ELF-1 (cell line): ENCODE measurements around the gene POU3F1.
A peak's percentile ranks its signal among the peaks of the same experiment; 100 is the strongest.
"Not testable (repeated sequence)": the region's sequence is repeated elsewhere in the genome, so short reads cannot be mapped to it uniquely, and the experiment has no call there.

Experiments
- DNase-seq: peaks from one replicate; pipeline ENCODE4 v3.0.0-alpha.2; 2016; ENCODE audit warnings: low read depth, low spot score

Gene POU3F1

DNA sequence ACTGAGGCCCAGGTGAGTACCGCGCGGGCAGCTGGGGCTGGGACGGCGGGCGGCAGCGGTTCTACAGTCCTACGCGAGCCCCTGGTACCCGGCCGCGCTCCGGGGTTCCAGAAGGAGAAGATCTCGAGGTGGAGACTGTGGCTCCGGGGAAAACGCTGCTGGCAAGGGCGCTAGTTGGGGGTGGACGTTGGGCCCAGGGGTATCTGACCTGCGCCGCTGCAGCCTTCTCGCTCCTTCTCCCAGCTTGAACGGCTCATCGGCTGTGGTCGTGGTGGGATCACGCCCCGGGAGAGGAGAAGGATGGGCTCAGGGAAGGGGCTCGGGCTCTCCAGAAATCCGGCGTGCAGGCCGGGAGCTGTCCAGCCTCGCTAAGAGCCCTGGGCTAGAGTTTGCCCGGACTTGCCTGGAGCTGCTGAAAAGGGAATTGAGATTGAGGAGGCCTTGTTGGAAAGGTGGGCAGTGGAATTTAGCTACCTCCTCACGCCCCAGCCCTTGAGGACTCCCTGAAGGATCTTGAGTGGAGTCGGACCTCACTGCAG is 1.1 kb upstream of the POU3F1 start:
- peak; percentile 80 for DNase-seq

DNA sequence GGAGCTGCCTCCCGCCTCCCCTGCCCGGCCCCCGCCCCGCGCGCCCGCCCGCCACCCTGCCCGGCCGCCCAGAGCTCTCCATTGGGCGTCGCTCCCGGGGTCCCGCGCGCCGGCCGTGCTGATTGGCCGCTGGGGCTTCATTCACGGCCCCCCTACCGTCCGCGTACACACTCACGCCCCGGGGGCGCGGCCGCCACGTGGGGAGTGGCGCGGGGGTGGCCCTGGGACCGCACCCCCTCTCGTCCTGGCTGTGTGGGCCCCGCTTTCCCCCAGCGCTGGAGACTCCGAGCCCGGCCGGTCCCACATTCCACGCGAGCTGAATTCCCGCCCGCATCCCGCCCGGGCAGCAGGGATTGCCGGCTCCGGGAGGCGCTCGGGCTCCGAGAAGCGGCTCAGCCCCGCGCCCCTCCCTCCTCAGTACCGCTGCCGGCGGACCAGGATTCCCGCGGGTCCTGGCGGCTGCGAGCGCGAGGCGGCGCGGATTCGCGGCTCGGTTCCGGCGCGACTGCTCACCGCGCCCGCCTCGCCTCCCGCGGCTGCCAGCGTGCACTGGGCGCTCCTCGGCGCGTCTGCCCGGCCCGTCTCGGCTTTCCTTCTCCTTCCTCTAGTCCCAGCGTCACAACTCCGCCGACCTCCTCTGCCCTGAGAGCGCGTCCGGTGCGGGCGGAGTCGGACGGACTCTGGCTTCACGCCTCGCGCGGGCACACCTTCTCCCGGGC is 450 bp upstream of the POU3F1 start:
- peak; percentile 71 for DNase-seq

DNA sequence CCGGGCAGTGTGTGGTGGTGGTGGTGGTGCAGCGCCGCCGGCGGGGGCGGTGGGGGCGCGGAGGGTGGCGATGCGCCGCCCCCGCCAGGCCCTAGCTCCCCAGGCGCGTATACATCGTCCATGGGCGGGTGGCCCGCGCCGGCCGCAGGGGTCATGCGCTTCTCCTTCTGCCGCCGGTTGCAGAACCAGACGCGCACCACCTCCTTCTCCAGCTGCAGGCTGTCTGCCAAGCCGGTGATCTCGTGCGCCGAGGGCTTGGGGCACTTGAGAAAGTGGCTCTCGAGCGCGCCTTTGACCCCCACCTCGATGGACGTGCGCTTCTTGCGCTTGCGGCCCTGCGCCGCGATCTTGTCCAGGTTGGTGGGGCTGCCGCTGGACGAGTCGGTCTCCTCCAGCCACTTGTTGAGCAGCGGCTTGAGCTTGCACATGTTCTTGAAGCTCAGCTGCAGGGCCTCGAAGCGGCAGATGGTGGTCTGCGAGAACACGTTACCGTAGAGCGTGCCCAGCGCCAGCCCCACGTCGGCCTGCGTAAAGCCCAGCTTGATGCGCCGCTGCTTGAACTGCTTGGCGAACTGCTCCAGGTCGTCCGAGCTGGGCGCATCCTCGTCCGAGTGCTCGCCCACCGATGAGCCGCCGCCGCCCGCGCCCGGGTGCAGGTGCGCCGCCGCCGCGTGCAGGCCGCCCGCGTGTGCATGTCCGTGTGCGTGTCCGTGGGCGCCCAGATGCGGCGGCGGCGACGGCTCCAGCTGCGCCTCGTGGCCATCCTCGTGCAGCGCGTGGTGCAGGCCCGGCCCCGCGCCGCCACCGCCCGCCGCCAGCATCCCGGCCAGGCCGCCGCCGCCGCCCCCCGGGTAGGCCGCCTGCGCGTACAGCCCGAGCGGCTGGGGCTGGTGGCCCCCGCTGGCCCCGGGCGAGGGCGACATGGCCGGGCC is 926 bp downstream of the POU3F1 start:
- peak; percentile 80 for DNase-seq

DNA sequence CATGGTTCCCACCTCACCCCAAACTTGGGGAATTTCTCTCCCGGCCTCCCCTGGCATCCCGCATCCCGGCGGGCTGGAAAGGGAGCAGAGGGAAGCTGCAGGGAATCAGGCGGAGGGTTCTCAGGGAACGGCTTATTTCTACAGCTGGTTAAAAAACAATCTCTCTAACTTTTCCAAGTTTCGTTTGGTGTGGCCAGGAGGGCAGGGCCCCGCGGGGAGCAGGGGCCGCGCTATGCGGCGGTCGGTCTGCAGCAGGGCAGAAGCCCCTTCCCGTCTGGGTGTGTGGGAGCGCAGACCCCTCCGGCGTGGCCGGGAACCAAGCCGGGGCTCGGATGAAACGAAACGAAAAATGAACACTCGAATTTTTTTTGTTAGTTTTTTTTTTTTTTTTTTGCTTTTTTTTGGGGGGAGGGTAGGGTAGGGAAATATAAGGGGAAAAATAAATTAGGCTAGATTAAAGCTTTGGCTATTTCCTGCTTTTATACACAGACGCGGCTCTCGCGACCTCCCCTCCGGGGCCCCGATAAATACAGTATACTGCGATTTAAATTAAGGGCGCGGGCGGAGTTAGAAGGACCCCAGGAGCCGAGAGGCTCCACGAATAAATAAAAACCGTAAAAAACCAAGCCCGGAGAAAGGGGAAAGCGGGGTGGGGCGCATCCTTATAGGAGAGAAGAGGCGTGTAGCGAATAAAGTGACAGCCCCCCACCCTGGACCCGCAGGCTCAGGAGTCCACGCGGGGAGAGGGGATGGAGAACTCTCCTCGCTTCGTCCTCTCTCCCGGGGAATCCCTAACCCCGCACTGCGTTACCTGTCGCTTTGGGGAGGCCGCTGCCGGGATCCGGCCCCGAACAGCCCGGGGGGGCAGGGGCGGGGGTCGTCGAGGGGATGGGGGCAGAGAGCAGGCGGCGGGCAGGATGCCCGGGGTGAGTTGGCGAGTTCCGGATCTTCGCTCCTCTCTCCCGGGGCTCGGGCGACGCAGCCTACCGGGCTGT is 2.1 kb downstream of the POU3F1 start:
- DNase-seq, result no peak

DNA sequence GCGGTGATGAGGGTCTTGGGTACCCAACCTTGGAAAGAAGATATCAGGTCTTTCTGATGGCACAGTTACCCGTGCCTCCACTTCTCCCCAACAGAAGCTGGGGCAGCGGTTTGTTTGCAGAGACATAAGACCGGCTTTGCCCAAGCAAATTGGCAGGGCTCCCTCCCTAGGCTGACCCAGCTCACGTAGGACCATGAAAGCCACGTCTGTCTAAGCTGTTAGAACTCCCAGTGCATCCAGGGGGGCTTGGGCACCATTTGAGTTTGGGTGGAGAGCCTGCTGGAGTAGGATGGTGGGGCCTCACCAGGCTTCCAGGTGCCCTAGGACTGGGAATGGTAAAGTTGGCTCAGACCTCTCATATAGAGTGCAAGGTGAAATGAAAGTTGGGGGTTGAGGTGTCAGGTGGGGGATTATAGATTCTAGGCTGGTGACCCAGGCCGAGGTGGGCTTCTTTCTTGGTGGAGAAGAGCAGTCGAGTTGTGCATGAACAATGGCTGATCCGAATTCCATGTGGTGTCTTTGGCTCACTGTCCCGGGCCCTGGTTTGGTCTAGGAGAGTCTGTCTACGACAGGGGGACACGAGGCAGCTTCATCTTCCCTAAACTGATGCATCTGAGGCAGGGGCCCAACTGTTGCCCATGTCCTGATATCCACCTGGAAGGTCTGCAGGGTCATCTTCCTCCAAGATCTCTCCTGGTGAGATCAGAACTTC is 3.4 kb downstream of the POU3F1 start:
- no peak for DNase-seq

DNA sequence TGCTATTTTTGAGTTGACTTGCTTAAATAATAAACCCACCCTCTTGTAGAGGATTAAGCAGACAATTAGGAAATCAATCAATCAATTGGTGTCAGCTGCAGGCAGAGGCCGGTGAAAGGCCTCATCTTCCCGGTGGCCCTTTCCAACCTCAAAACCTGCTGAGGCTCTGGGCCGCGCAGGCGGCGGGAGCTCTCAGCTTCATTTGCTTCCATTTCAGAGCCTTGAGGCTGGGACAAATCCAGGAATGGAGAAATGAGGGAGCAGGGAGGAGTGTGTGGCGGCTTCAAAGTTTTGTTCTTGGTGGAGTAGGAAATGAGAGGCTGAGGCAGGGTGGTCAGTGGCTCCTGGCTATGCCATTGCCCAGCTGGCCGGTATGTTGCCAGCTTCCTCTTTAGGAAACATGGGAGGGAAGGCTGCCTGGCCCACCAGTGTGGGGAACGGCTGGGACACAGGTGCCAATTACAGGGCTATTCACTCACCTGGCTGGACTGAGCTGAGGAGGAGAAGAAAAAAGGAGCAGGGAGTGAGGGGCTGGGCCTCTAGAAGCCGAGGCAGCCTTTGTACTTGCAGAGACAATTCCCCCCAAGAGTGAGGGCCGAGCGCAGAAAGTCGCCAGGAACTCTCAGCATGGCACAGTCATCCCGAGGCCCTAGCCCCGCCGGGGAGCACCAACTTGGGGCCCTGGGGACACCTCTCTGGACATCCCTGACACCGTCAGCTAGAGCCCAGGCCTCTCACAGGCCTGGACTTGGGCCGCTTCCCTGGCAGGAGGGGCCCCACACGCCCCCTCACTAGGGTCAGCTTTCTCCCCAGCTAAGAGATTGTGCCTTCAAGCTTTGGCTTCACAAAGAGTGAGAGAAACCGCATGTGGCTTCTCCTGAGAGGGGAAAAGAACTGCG is 4.4 kb downstream of the POU3F1 start:
- peak; percentile 80 for DNase-seq

DNA sequence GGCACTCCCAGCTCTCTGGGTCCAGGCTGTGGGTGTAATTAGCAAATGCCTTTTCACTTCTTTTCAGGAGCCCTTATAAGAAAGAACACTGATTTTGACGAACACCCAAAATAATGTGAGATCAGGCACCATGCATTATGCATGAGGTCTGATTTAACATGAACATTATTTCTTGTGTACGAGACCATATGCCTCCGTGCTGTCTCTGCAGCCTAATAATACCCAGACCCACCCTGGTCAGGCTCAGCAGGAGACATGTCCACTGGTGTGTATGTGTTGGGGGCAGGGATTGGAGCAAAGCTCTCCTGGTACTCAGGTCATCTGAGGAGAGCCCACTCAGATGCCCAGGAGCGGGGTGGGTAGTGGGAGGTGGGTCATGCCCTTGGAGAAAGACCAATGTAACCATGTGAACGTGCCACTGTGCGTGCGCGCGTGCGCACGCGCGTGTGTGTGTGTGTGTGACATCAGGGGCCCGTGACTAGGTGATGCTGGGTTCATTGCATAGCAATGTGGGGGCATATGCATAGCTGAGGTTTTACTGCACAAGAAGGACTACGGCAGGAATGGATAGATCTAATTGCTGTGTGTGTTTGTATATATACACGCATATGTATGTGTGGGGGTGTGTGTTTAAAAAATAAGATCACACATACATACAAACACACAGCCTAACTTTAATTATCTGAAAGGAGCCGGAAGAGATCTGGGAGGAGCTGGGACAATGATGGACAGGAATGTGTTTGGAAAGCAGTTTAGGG is 7.1 kb downstream of the POU3F1 start:
- no peak for DNase-seq

DNA sequence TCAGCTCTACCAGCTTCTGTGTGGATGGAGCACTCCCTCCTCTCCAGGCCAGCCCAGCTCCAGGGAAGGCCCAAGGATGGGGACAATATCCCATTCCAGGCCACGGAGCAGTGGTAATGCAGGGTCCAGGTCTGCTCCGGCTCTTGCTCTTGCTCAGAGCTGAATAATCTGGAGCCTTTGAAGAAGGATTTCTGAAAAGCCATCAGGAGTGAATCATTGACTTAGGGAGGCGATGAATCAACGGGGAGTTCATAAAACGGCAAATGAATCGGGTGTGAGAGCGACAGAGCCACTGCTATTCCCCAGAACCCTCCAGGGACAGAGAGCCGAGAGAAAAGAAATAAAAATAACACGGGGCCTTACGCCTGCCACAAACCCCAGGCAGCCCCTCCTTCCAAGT is 7.7 kb downstream of the POU3F1 start:
- no peak for DNase-seq

DNA sequence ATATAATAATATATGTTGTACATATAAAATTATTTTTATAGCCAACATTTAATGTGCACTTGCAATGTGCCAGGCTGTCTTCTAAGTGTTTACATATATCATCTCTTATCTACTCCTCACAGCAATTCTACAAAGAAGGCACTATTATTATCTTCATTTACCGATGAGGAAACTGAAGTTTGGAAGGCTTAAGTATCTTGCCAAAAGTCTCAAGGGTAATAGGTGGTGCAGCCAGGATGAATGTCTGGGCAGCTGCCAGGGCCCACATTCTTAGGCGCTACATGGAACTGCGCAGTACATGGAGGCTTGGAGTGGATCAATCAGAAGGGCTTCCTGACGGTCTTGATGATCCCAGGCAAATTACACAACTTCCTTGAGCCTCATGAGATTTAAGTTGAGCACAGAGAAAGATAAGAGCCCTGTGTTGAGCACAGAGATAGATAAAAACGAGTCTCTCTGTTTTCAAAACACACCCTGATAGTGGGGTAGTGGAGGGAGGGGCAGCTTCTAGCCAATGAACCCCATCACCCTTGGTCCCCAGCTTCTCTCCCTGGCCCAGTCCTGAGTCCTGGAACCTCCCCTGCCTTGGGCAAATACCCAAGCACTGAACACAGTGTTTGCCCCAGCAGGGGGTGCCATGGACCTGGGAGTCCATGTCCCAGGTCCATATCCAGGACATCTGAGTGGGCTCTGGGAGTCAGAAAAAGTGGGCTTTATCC is 9.2 kb downstream of the POU3F1 start:
- DNase-seq, result no peak

DNA sequence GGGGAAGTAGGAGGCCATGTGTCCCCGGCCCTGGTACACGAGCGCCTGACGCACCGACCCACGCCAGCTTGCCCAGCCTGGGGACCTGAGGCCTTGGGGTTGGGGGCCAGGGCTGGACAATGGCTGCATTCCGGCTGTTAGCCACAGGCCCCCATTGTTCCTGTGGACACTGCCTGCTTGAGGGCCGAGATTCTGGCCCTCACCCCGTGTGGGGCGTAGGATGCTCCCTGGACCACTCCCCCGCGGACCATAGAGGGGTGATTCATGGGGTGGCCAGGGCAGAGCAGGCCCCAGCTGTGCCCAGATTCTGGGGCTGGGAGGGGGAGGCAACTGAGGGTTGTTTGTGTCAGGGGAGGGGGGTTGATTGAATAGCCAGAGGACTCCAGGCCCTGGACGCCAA is 11.7 kb downstream of the POU3F1 start:
- no peak for DNase-seq

DNA sequence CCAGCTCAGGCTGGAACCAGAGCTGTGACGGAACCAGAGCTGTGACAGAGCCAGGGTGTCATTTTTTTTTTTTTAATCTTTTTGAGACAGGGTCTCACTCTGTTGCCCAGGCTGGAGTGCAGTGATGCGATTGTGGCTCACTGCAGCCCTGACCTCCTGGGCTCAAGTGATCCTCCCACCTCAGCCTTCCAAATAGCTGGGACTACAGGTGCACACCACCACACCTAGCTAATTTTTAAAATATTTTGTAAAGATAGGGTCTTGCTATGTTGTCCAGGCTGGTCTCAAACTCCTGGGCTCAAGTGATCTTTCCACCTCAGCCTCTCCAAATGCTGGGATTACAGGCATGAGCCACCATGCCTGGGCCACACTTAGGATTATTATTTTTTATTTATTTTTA is 13.6 kb downstream of the POU3F1 start:
- not testable (repeated sequence) for DNase-seq

DNA sequence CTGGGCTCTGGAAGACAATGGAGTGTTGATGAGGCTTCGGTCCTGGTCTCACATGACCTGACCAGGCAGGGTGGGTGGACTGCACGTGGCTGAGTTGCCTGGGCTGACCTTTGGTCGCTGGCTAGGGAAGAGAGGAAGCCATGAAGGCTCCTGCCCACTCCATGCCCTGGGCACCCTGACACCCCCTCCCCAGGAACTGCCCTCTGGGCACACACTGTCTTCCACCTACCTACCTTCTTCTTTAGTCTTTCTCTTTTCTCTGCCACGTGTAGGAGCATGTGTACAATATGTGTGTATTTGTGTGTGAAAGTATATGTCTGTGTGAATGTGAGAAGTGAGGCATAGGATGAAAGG is 15.1 kb downstream of the POU3F1 start:
- DNase-seq, result no peak

DNA sequence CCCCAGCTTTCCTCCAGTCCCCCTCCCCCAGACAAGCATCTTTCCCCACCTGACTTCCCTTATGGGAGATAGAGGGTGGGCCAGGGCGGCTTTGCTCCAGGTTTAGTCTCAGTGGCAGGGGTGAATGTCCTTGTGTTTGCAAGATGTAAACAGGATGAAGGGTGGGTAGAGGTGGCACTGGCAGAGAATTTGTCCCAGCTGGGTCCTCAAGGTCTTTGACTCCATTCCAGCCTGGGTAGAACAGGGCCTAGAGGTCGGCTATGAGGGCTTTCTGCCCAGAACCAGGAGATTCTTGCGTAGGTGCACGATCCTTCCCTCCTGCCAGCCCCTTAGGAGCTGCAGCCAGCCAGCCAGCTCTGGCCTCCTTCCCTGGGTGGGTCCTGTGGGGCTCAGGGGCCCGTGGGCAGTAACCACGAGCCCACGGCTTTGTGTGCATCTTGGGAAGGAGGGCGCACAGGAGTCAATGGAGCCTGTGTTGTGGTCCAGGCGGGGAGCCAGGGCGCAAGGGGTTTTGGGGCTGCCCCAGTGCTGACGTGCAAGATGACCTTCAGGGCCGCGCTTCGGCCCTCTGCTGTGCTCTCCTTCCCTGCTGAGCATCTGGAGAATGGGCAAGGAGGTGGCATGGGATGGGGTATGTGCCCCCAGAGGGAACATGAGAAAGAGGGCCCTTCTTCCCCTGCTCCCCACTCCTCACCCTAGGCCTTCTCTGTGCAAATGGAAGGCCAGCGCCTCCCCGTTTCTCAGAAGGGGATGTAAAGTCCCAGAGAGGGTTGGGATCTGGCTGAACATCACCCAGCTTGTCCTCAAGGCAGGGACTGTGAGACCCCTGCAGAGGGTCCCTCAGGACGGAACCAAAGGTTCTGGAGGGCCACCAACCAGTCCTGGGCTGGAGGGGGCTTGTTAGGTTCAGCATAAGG is 15.7 kb downstream of the POU3F1 start:
- DNase-seq, result no peak

DNA sequence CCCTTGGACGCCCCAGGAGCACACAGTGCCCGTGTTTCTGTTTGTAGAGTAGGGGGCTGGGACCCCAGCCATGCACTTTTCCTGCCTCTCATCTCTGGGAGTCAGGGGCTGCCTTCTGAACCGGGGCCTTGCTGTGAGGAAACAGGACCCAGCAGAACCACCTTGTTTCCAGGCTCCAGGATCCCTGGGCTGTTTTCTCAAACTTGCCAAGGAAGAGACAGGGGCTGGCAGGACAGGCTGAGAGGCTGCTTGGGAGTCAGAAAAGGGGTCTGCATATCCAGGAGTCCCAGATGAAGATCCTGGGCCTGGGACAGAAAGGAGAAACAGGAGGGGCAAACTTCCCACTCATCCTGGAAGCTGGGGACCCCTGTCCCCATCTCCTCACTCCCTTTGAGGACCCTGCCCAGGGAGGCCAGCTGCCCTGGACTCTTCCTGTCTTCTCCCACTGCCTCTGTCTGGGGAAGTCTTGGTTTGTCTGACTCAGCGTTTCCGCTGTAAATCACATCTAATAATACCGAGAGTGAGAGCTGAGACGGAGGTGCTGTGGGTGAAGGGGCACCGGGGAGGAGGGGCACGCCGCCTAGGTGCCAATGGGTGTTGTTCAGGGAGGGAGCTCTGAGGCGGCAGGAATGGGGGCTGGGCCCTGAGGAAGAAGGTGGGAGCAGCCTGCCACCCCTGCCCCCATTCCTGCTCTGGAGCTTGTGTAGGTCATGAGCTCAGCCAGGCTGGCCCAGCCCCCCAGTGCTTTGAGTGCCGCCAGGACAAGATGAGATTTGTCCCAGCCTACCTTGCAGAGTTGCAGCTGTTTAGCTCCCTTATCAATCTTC is 16.7 kb downstream of the POU3F1 start:
- peak; percentile 60 for DNase-seq

DNA sequence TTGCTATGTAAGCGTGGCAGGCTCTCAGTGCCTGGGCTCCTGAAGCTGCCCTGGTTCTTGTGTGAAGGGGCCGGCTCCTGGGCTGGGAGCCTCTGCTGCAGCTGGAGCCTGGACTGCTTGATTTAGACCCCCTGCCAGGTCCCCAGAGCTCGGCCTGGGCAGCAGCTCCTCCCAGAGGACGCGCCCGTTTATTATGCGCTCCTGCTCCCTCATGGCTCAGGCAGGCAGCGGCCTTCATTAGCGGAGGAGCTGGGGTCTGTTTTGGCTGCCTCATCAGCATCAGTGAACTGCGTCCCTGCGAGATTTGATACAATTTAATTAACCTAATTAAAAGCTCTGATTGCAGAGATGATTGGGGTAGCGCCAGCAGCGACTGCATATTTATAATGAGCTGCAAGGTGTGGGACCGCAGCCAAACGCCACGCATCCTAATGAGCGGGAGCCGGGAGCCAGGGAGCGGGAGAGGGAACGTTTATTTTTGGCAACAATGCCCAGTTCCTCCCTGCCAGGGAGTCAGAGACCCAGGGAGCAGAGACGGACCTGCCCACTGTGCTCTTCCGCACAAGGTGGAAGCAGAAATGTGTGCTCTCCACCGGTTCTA is 17.4 kb downstream of the POU3F1 start:
- DNase-seq, result peak; percentile 81

DNA sequence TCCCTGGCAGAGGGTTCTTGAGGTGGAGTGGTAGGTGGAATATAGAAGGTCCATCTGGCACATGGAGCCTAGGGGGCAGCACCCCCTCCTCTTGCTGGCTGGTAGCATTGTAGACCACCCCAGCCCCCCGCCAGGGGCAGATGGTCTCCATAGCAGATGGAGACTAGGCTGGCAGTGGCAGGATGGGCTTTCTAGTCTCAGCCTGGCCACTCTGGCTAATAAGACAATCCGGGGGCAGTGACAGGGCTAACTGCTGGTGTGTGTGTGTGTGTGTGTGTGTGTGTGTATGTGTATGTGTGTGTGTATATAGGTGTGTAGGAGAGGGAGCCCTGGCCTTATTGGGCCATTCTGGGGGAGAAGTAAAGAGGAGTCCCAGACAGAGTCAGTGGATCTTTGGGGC is 17.9 kb downstream of the POU3F1 start:
- no peak for DNase-seq
